Activated CD4-positive, alpha-beta memory T cell treated with anti-CD3 and anti-CD28 coated beads for 36 hours (primary cell): ENCODE results near the gene TATDN2. TPM values are rescaled to one million over a fixed set of nuclear protein-coding genes. Genes with fewer than 3 reads are reported as not detected.

ENCODE experiments used
- CTCF ChIA-PET: fragments of 350-600 bp; sonication (Branson Sonifier 250); formaldehyde crosslinking; loops from one replicate; lab custom pipeline; 2021; ENCODE audit warnings: antibody characterized with exemption, inconsistent platforms; lab: Charles Lee
- POLR2A ChIA-PET: fragments of 350-600 bp; sonication (Branson Sonifier 250); formaldehyde crosslinking; loops from one replicate; lab custom pipeline; 2021; ENCODE audit warnings: antibody characterized with exemption; lab: Charles Lee
- DNase-seq: peaks from one replicate; pipeline ENCODE4 v3.0.0-alpha.2; 2020
- H3K27ac Mint-ChIP-seq: one replicate; pipeline ENCODE4 v1.8.0; 2021; ENCODE audit warnings: mixed read lengths
- H3K27me3 Mint-ChIP-seq: one replicate; pipeline ENCODE4 v1.8.0; 2021; ENCODE audit warnings: mixed read lengths
- H3K36me3 Mint-ChIP-seq: one replicate; pipeline ENCODE4 v1.8.0; 2021; ENCODE audit warnings: mixed read lengths
- H3K4me1 Mint-ChIP-seq: one replicate; pipeline ENCODE4 v1.8.0; 2021; ENCODE audit warnings: low read depth, mixed read lengths
- H3K4me3 Mint-ChIP-seq: one replicate; pipeline ENCODE4 v1.8.0; 2021; ENCODE audit warnings: mild to moderate bottlenecking, mixed read lengths
- H3K9me3 Mint-ChIP-seq: one replicate; pipeline ENCODE4 v1.8.0; 2021; ENCODE audit warnings: mixed read lengths
- intact Hi-C: fragments of 100-400 bp; cut with micrococcal nuclease; formaldehyde crosslinking; loops from one replicate; pipeline ENCODE4 v1.15.1; 2023
- total RNA-seq, 2 experiments: library from RNA; stranded (reverse); gene quantifications; one replicate each; pipeline ENCODE4 v1.2.3, GENCODE V29; 2021

The TATDN2 gene
- total RNA-seq, 2 experiments from 2014 or later, result 36.9 to 39.4 TPM

DNA sequence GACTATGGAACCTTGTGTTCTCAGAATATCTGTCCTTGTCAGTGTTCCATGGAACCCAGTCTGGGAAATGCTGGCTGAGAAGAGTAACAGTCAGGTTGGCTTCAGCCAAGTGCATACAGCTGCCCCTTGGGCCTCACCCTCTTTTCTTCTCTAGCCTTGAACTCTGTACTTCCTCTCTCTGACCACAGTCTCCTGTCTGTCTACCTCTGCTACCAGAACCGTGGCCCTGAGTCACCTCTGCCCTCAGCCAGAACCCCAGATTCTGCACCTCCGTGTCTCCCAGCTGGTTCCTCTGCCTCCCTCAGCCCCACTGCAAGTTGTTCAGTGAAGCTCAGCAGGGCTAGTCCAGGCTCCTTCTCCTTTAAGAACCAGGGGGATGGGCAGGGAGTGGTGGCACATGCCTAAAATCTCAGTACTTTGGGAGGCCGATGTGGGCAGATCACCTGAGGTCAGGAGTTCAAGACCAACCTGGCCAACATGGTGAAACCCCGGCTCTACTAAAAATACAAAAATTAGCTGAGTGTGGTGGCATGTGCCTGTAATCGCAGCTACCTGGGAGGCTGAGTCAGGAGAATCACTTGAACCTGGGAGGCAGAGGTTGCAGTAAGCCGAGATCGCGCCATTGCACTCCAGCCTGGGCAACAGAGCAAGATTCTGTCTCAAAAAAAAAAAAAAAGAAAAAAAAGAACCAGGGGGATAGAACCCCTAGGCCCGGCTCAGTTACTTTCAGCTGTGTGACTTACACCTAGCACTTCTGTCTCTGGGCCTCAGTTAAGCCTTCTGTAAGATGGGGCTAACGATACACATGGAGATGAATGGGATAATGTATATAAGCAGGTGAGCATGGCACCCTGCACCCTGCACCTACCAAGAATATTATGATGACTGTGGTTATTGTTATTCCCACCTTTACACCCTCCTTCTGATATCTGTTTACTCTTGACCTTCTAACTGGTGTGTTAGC lies 24.3 kb upstream of the TATDN2 start:
- ChIA-PET POLR2A (interaction anchor here (0.8 to 1.8 kb wide), 6 partner anchors 18 to 108 kb away, joined by 3 to 10 read pairs (median 4); partner anchors contain the start of gene VHL), CTCF (interaction anchor here (0.6 to 1.8 kb wide), 11 partner anchors 18 to 97 kb away, joined by 3 to 7 read pairs (median 5); partner anchors contain the start of gene VHL)
- H3K36me3 Mint-ChIP-seq, result peaks cover 29% of the 10 kb centered on the region
- H3K4me3 Mint-ChIP-seq, result no peak overlapping the region
- intact Hi-C loops, result loop anchor here (1.0 to 10.0 kb wide), 3 partner anchors 32 to 291 kb away; partner anchors contain the start of genes CRELD1 and EMC3
- H3K9me3 Mint-ChIP-seq, result no peaks in the 10 kb centered on the region
- peak; percentile 73 for DNase-seq
- peak overlapping the region; percentile 92 for H3K27ac Mint-ChIP-seq
- peaks cover 72% of the 10 kb centered on the region for H3K4me1 Mint-ChIP-seq
- no peaks in the 10 kb centered on the region for H3K27me3 Mint-ChIP-seq

DNA sequence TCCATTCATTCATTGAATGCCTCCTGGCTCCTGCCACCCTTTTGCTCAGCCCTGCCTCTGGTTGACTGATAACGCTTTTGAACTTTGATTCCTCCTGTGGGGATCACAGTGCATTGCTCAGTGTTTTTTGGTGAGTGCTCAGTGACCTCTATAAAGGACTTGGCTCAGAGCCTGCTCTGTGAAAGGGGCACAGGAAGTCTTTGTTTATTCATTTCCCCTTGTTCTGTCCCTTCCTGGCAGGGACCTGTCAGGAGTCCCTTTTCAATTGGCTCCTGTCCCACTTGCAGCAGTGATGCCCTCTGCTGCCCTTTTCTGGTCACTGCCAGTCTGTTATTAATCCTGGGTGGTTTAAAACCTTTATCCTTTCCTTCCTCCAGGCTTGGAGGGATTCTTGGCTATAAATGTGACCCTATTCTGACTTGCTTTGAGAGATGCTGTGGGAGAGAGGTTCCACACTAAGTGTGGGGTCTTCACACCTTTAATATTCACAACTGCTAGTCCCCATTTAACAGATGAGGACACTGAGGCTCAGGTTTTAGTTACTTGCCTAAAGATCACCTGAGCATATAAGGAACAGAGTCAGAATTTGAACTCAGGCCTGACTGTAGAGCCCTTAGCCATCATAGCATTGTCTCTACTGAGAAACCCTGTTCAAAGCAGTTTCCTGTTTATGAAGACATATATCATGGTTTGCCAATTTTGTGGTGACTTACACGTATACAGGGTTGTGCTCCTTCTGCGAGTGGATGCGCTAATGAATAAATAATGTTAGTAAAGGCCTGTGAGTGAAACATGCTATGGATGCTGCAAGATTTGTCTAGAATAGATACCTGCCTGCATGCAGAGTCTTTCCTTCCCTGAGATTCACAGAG lies 23.2 kb upstream of the TATDN2 start:
- Mint-ChIP-seq H3K36me3 (peaks cover 24% of the 10 kb centered on the region), H3K27ac (peak overlapping the region; percentile 92), H3K27me3 (no peaks in the 10 kb centered on the region), H3K9me3 (no peaks in the 10 kb centered on the region), H3K4me1 (peaks cover 75% of the 10 kb centered on the region), H3K4me3 (peak overlapping the region; percentile 46)
- ChIA-PET CTCF (interaction anchor here (1.4 to 1.5 kb wide), 3 partner anchors 33 to 39 kb away, joined by 4 to 7 read pairs (median 5); no protein-coding TSS in a partner anchor), POLR2A (no interaction called here)
- peak; percentile 84 for DNase-seq
- intact Hi-C loops, result loop anchor here (1.0 to 10.0 kb wide), 7 partner anchors 26 to 292 kb away; partner anchors contain the start of genes BRK1, CRELD1, EMC3 and IRAK2

DNA sequence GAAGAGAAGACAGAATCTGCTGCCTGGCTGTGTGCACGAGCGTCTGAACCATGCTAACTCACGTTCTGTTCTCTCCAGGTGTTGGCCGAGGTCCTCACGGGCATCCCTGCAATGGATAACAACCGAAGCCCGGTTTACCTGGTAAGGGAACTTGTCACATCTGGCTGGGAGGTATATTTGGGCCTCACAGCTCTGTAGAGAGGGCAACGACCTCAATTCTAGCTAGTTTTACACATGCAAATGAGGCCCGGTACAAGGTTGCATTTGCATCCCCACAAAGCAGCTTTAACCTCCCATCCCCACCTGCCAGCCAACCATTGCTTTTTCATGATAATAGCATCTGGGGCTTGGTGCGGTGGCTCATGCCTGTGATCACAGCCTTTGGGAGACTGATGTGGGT lies 22.0 kb upstream of the TATDN2 start:
- DNase-seq, result no peak

DNA sequence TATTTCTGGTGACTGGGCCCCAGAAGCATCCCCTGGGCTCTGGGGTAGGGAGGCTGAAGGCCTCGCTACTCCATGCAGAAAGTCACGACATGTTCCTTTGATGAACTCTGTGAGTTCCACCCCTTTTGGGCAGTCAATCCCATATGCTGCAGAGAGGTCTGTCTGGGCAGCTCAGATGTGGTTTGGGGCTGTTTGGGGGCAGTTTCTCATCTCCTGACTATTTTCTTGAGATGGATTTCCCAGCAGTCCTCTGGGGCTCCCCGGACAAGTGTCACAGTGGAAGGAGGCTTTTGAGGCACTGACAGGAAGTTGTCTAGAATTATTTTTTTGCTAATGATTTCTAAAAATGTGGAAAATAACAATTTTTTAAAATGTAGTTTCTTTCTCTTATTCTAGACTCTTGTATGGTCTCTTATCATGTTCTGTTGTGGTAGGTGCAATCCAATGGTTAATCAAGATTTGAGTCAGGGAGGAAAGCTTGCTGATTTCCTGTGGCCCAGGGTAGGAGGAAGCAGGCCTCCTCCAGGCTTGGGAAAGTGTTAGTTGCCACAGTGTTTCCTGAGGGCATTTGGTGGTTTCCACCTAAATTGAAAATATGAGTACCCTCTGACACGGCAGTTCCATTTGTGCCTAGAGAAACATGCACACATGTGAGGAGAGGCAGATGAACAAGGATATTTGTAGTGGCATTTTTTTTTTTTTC lies 19.9 kb upstream of the TATDN2 start:
- Mint-ChIP-seq H3K4me1 (peaks cover 51% of the 10 kb centered on the region), H3K36me3 (peaks cover 10% of the 10 kb centered on the region), H3K9me3 (no peaks in the 10 kb centered on the region), H3K4me3 (no peak overlapping the region), H3K27ac (peak overlapping the region; percentile 88), H3K27me3 (no peaks in the 10 kb centered on the region)
- DNase-seq, result peak; percentile 75
- intact Hi-C loops, result loop anchor here (1.0 to 10.0 kb wide), 4 partner anchors 14 to 244 kb away; partner anchors contain the start of genes EMC3 and TATDN2
- ChIA-PET POLR2A (interaction anchor here (0.8 to 2.8 kb wide), 4 partner anchors 14 to 295 kb away, joined by 3 to 15 read pairs (median 4); no protein-coding TSS in a partner anchor), CTCF (interaction anchor here (1.4 kb wide), 1 partner anchor 36 kb away, joined by 5 read pairs; no protein-coding TSS in a partner anchor)

More for the DNA sequence above, 22.0 kb upstream of the TATDN2 start:
- POLR2A ChIA-PET, result no interaction called here
- Mint-ChIP-seq H3K4me3 (no peak overlapping the region), H3K27me3 (no peaks in the 10 kb centered on the region), H3K27ac (no peak overlapping the region), H3K36me3 (peaks cover 19% of the 10 kb centered on the region), H3K4me1 (peaks cover 65% of the 10 kb centered on the region), H3K9me3 (no peaks in the 10 kb centered on the region)
- CTCF ChIA-PET, result interaction anchor here (0.7 to 1.5 kb wide), 4 partner anchors 32 to 293 kb away, joined by 3 to 7 read pairs (median 4); no protein-coding TSS in a partner anchor
- intact Hi-C loops, result loop anchor here (10.0 kb wide), 1 partner anchor 241 kb away; the partner anchor contains the start of gene EMC3

DNA sequence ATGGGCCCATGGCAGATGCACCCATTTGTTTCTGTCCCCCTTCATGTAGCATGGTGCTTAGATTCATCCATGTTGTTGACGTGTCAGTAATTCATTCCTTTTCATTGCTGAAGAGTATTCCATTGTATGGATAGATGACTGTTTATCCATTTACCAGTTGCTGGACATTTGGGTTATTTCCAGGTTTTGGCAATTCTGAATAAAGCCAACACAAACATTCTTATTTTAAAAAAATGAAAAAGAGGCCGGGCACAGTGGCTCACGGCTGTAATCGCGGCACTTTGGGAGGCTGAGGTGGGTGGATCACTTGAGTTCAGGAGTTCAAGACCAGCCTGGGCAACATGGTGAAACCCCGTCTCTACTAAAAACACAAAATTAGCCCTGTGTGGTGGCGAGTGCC lies 18.7 kb upstream of the TATDN2 start:
- DNase-seq, result no peak
- CTCF ChIA-PET, result interaction anchor here (0.7 to 1.4 kb wide), 2 partner anchors 14 to 37 kb away, joined by 4 to 5 read pairs; no protein-coding TSS in a partner anchor
- Mint-ChIP-seq H3K4me3 (no peak overlapping the region), H3K4me1 (peaks cover 40% of the 10 kb centered on the region), H3K27ac (peak overlapping the region; percentile 76), H3K9me3 (no peaks in the 10 kb centered on the region), H3K27me3 (no peaks in the 10 kb centered on the region), H3K36me3 (peaks cover 7% of the 10 kb centered on the region)
- POLR2A ChIA-PET, result interaction anchor here (0.5 to 2.8 kb wide), 2 partner anchors 13 to 253 kb away, joined by 4 to 15 read pairs; no protein-coding TSS in a partner anchor
- intact Hi-C loops, result loop anchor here (10.0 kb wide), 1 partner anchor 245 kb away; the partner anchor contains the start of gene EMC3

DNA sequence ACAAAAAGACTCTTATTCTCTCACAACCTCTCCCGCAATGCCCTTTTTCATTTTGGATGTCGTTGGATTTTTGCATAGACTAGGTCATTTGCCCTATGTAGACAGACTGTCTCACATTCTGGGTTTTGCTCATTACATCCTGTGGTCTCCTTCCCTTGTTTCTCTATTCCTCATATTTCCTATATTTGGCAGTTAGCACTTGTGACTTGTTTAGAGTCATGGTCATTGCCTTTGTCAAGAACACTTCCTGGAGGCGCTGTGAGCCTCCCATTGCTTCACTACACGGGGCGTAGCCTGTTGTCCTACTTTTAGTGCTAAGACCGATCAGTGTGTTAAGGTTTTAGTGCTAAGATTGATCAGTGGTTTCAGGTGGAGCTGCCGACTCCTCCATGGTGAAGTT lies 16.1 kb upstream of the TATDN2 start:
- ChIA-PET POLR2A (interaction anchor here (0.7 kb wide), 1 partner anchor 91 kb away, joined by 3 read pairs; the partner anchor contains the start of gene VHL), CTCF (interaction anchor here (0.6 kb wide), 1 partner anchor 68 kb away, joined by 3 read pairs; no protein-coding TSS in a partner anchor)
- DNase-seq, result no peak
- no peaks in the 10 kb centered on the region for H3K9me3 Mint-ChIP-seq
- intact Hi-C loops, result no loop called here
- H3K36me3 Mint-ChIP-seq, result peaks cover 13% of the 10 kb centered on the region
- H3K4me3 Mint-ChIP-seq, result no peak overlapping the region
- H3K4me1 Mint-ChIP-seq, result peaks cover 30% of the 10 kb centered on the region
- H3K27ac Mint-ChIP-seq, result no peak overlapping the region
- no peaks in the 10 kb centered on the region for H3K27me3 Mint-ChIP-seq

DNA sequence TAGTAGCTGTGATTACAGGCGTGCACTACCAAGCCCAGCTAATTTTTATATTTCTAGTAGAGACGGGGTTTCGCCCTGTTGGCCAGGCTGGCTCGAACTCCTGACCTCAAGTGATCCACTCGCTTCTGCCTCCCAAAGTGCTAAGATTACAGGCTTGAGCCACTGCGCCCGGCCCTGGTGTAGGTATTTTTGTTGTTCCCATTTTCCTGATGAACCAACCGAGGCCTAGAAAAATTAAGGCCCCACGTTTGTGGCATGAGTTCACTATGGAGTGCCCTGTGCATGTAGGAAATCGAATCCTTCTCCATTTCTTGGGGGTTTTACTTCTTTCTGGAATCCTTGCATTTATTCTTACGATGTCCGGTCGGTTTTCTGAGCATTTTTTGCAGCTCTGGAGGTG lies 14.3 kb upstream of the TATDN2 start:
- H3K27me3 Mint-ChIP-seq, result no peaks in the 10 kb centered on the region
- POLR2A ChIA-PET, result no interaction called here
- H3K4me3 Mint-ChIP-seq, result no peak overlapping the region
- H3K9me3 Mint-ChIP-seq, result no peaks in the 10 kb centered on the region
- intact Hi-C loops, result no loop called here
- H3K4me1 Mint-ChIP-seq, result peaks cover 28% of the 10 kb centered on the region
- peaks cover 16% of the 10 kb centered on the region for H3K36me3 Mint-ChIP-seq
- DNase-seq, result no peak
- no peak overlapping the region for H3K27ac Mint-ChIP-seq
- CTCF ChIA-PET, result interaction anchor here (1.3 kb wide), 1 partner anchor 8 kb away, joined by 3 read pairs; no protein-coding TSS in a partner anchor

- CTCF ChIA-PET, result no interaction called here
- H3K27me3 Mint-ChIP-seq, result no peaks in the 10 kb centered on the region
- no peak overlapping the region for H3K27ac Mint-ChIP-seq
- H3K36me3 Mint-ChIP-seq, result peaks cover 18% of the 10 kb centered on the region
- no peak overlapping the region for H3K4me3 Mint-ChIP-seq
- peaks cover 26% of the 10 kb centered on the region for H3K4me1 Mint-ChIP-seq
- H3K9me3 Mint-ChIP-seq, result no peaks in the 10 kb centered on the region
- POLR2A ChIA-PET, result no interaction called here
- no peak for DNase-seq
- intact Hi-C loops, result no loop called here
Measured at GRCh38 chr3:10234526-10235230, 13.6 kb upstream of the TATDN2 start.

- intact Hi-C loops, result no loop called here
- H3K4me3 Mint-ChIP-seq, result no peak overlapping the region
- ChIA-PET CTCF (no interaction called here), POLR2A (no interaction called here)
- H3K4me1 Mint-ChIP-seq, result peaks cover 28% of the 10 kb centered on the region
- H3K36me3 Mint-ChIP-seq, result peaks cover 19% of the 10 kb centered on the region
- no peaks in the 10 kb centered on the region for H3K27me3 Mint-ChIP-seq
- no peaks in the 10 kb centered on the region for H3K9me3 Mint-ChIP-seq
- DNase-seq, result no peak
- no peak overlapping the region for H3K27ac Mint-ChIP-seq
Measured at GRCh38 chr3:10235551-10235950, 12.7 kb upstream of the TATDN2 start.
